GM21825 (cell line): ENCODE data around the gene MYOF.
"Not testable (repeated sequence)": the region's sequence is repeated elsewhere in the genome, so short reads cannot be mapped to it uniquely, and the experiment has no call there.

ENCODE experiments used
- ATAC-seq: cut with Tn5 transposase; IDR thresholded peaks from one replicate; pipeline ENCODE4 v1.9.1; 2021; ENCODE audit warnings: mild to moderate bottlenecking, moderate library complexity; ENCODE audit not compliant: unreplicated experiment

Gene MYOF

GRCh38 chr10:93458821-93459257, 23.3 kb downstream of the MYOF start:
- no peak for ATAC-seq

GRCh38 chr10:93457511-93457910, 24.6 kb downstream of the MYOF start:
- ATAC-seq = no peak

GRCh38 chr10:93456480-93456879, 25.7 kb downstream of the MYOF start:
- no peak for ATAC-seq

GRCh38 chr10:93454736-93455135, 27.4 kb downstream of the MYOF start:
- ATAC-seq = no peak

- no peak for ATAC-seq
These were observed 28.0 kb downstream of the MYOF start for GRCh38 chr10:93454146-93454545.

GRCh38 chr10:93452143-93452542, 30.0 kb downstream of the MYOF start:
- no peak for ATAC-seq

GRCh38 chr10:93451244-93451947, 30.7 kb downstream of the MYOF start:
- no peak for ATAC-seq

- ATAC-seq = no peak
These were observed 34.2 kb downstream of the MYOF start for GRCh38 chr10:93447970-93448369.

- ATAC-seq = no peak
These were observed 35.1 kb downstream of the MYOF start for GRCh38 chr10:93447019-93447418.

- no peak for ATAC-seq
These were observed 36.0 kb downstream of the MYOF start for GRCh38 chr10:93445978-93446720.

- no peak for ATAC-seq
These were observed 36.8 kb downstream of the MYOF start for GRCh38 chr10:93445097-93445960.

- no peak for ATAC-seq
These were observed 38.7 kb downstream of the MYOF start for GRCh38 chr10:93443481-93443880.

GRCh38 chr10:93442721-93443120, 39.4 kb downstream of the MYOF start:
- not testable (repeated sequence) for ATAC-seq

- ATAC-seq = no peak
These were observed 41.5 kb downstream of the MYOF start for GRCh38 chr10:93440591-93441091.

GRCh38 chr10:93438613-93439253, 43.4 kb downstream of the MYOF start:
- ATAC-seq = no peak

- ATAC-seq = no peak
These were observed 44.1 kb downstream of the MYOF start for GRCh38 chr10:93437946-93438612.

GRCh38 chr10:93437086-93437945, 44.8 kb downstream of the MYOF start:
- no peak for ATAC-seq

- ATAC-seq = no peak
These were observed 45.5 kb downstream of the MYOF start for GRCh38 chr10:93436591-93437085.
